HUES64 (cell line): ENCODE measurements around the gene PTOV1.

Experiments used
- H3K27ac ChIP-seq: 2 replicates; pipeline ENCODE4 v1.7.0; 2013; ENCODE audit warnings: low read depth, low read length, inconsistent platforms
- H3K27me3 ChIP-seq: 2 replicates; pipeline ENCODE4 v1.6.1; 2013; ENCODE audit warnings: mild to moderate bottlenecking, low read length; ENCODE audit not compliant: insufficient read depth
- H3K36me3 ChIP-seq: 2 replicates; pipeline ENCODE4 v1.6.1; 2013; ENCODE audit warnings: mild to moderate bottlenecking, low read length; ENCODE audit not compliant: insufficient read depth
- H3K4me1 ChIP-seq: 2 replicates; pipeline ENCODE4 v1.6.1; 2013; ENCODE audit warnings: mild to moderate bottlenecking, low read length, moderate library complexity; ENCODE audit not compliant: insufficient read depth
- H3K4me3 ChIP-seq: 2 replicates; pipeline ENCODE4 v1.5.1; 2013; ENCODE audit warnings: mild to moderate bottlenecking, low read length, moderate library complexity
- H3K9ac ChIP-seq: 2 replicates; pipeline ENCODE4 v1.6.1; 2013; ENCODE audit warnings: mild to moderate bottlenecking, low read depth, low read length
- H3K9me3 ChIP-seq: 2 replicates; pipeline ENCODE4 v1.6.1; 2013; ENCODE audit warnings: low read depth, low read length; ENCODE audit not compliant: insufficient read depth
- WGBS: fragments of 150-250, 120-280 bp; methylation state at CpG from one replicate; pipeline ENCODE4 v1.1.7; 2013; ENCODE audit warnings: missing lambda C conversion rate; 5-methylcytosine and 5-hydroxymethylcytosine counted together

PTOV1 gene

DNA sequence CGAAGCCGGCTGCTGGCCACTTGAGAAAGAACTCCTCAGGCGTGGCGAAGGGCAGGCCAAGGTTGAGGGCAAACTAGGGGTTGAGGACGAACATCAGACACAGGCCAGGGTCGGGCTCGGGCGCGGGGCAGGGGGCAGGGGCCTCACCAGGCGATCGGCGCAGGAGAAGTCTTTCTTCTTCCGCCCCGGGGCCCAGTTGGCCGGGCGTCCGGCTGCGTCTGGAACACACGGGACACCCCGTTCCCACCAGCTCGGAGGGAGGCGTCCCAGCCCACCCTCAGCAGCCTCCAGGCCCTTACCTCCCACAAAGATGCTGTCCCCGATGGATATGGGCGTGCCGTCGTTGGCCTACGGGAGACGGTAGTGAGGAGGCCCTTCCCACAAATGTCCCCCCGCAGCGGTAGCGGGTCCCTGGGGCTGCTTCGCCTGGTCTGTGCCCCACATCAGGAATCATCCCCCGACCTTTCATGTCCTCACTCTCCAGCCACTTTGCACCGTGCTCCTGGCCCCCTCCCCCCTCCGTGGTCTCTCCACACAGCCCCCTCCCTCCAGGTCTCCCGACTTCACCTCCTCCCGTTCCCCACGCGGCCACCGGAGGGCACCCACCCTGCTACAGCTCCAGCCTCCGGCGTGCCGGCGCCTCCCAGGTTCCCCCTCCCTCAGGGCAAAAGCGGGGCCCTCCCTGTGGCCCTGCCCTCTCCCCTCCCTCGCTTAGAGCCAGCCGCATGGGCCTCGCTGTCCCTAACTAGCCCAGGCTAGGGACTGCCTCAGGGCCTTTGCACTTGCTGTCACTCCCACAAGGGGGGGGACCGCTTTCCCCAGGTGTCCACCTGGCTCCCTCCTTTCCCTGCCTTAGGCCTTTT, 11.7 kb downstream of the PTOV1 start:
- H3K4me3 ChIP-seq: no peak overlapping the region
- H3K27me3 ChIP-seq: no peaks in the 10 kb centered on the region
- H3K27ac ChIP-seq: 0 out of 2 replicates have a peak overlapping the region, but pooled peaks have one; percentile 29
- H3K9me3 ChIP-seq: no peaks in the 10 kb centered on the region
- no peak overlapping the region for H3K9ac ChIP-seq
- H3K36me3 ChIP-seq: peaks cover 64% of the 10 kb centered on the region
- H3K4me1 ChIP-seq: 0 out of 2 replicates have a peak, but pooled peaks cover under 1% of the 10 kb centered on the region
- 79% methylated on average over 49 of the region's 49 CpGs for WGBS

DNA sequence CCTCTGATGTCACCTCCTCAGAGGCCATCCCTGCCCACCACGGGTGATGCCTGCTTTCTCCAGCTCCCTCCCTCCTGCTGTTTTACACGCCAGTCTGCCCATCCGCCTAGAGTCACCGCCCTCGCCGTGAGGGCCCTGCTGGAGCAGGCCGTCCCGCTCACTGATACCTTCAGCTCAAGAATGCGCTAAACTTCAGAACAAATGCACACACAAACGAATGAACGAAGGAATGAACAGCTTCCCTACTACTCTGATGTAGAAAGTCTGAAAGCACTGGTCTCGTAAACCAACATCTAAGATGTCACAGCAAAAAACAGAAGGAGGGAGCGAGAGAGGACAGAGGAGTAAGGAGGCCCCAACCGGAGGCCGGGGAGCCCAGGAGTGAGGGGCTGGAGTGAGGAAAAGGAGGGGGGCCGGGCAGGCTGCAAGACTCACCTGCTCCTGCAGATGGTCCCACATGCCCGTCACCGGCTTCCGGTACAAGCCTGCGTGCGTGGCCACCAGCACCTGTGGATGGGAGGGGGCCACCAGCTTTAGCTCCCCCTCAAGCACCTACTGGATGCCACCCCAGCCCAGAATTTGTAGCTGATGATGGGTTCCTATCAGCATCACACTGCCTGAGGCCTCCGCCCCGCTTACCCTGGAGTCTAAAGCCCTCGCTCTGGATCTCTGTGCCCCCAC, 12.4 kb downstream of the PTOV1 start:
- Histone ChIP-seq H3K27me3 (no peaks in the 10 kb centered on the region), H3K36me3 (peaks cover 58% of the 10 kb centered on the region), H3K27ac (no peak overlapping the region), H3K9me3 (no peaks in the 10 kb centered on the region), H3K4me3 (no peak overlapping the region), H3K4me1 (0 out of 2 replicates have a peak, but pooled peaks cover 2% of the 10 kb centered on the region), H3K9ac (no peak overlapping the region)
- 91% methylated on average over 24 of the region's 24 CpGs for WGBS

DNA sequence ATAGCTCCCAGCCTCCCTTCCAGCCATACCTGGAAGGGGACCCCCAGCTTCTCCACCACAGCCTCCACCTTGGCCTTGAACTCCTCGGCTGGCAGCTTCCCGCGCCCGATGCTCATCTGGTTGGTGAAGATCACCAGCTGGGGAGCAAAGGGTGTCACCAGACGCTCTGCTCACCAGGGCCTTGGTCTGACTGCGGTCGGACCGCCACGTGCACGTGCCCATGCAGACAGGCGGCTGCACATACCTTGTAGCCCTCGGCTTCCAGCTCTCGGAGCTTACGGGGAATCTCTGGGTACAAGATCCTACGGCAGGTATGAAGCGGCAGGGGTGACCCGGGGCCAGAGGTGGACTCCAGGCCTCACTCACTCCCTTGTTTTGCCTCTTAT, 13.0 kb downstream of the PTOV1 start:
- H3K4me3 ChIP-seq: no peak overlapping the region
- H3K4me1 ChIP-seq: 0 out of 2 replicates have a peak, but pooled peaks cover 2% of the 10 kb centered on the region
- H3K27me3 ChIP-seq: no peaks in the 10 kb centered on the region
- peaks cover 53% of the 10 kb centered on the region for H3K36me3 ChIP-seq
- no peaks in the 10 kb centered on the region for H3K9me3 ChIP-seq
- H3K9ac ChIP-seq: no peak overlapping the region
- 96% methylated on average over 17 of the region's 17 CpGs for WGBS
- H3K27ac ChIP-seq: no peak overlapping the region

DNA sequence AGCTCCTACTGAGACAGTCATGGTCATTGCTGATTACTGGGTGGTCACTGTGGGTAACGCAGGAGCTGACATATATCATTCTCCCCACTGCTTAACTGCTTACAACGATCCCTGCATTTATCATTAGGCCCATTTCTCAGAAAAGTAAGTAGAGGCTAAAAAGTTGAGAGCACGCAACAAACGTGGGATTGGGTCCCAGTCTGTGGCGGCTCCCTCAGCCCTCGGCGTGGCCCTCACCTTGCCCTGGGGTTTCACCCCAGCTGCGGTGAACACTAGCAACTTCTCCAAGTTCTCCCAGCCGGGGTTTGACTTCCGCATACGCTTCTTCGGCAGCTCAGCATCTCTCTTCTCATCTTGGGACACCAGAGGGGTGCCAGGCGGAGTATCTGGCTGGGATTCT, 13.9 kb downstream of the PTOV1 start:
- 95% methylated on average over 13 of the region's 13 CpGs for WGBS
- 0 out of 2 replicates have a peak, but pooled peaks cover 2% of the 10 kb centered on the region for H3K4me1 ChIP-seq
- H3K36me3 ChIP-seq: peaks cover 46% of the 10 kb centered on the region
- H3K9me3 ChIP-seq: no peaks in the 10 kb centered on the region
- no peak overlapping the region for H3K9ac ChIP-seq
- H3K27ac ChIP-seq: no peak overlapping the region
- no peaks in the 10 kb centered on the region for H3K27me3 ChIP-seq
- no peak overlapping the region for H3K4me3 ChIP-seq

DNA sequence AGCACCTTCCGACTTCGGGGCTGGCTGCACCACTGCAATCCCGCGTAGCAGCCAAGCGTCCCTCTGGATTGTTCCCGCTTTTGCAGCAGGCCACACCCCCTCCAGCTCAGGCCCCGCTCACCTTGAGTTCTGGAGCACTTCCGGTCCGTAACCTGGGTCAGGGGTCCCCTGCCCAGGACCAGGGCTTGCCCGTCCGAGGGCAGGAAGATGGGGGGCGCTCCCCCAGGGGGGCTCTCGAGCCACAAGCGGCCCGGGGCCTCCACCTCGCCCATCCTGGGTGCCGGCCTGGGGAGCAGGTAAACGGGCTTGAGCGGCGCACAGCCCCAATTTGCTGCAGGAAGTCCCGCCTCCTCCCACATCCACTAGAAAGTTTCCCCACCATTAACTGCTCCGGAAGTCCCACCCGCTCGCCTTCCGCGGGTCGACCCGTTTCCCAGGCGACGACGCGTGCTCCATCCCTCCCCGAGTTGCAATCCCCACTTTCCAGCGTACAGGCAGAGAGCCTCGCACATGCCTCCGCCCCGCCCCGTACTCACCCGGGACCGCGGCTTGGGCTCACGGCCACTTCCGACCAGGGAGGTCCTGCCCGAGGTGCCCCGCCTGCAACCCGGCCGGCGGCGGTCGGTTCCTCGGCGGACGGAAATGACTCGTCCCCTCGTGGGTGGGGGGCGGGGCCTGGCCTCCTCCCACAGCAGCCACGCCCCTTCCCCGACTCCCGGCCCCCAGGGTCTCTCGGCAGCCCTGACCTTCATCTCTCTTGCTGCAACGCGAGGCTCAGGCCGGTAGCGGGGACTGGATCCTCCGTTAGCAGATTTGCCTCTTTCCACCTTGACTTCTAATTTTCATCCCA, 16.2 kb downstream of the PTOV1 start, which contains the start of gene PNKP:
TSS of gene PNKP (minus strand) at position 644 of the 850 bp plus-strand sequence. CDS start at position 272, 372 bp downstream.
- Histone ChIP-seq H3K27me3 (no peaks in the 10 kb centered on the region), H3K9me3 (no peaks in the 10 kb centered on the region), H3K9ac (peak within 1 kb of the TSS; percentile 80), H3K36me3 (peaks cover 29% of the 10 kb centered on the region), H3K4me1 (peaks cover 6% of the 10 kb centered on the region; the same call in 1 of the 2 replicates), H3K27ac (peak within 1 kb of the TSS; percentile 92), H3K4me3 (peak within 1 kb of the TSS; percentile 87)
- under 1% methylated on average over 65 of the region's 65 CpGs for WGBS

DNA sequence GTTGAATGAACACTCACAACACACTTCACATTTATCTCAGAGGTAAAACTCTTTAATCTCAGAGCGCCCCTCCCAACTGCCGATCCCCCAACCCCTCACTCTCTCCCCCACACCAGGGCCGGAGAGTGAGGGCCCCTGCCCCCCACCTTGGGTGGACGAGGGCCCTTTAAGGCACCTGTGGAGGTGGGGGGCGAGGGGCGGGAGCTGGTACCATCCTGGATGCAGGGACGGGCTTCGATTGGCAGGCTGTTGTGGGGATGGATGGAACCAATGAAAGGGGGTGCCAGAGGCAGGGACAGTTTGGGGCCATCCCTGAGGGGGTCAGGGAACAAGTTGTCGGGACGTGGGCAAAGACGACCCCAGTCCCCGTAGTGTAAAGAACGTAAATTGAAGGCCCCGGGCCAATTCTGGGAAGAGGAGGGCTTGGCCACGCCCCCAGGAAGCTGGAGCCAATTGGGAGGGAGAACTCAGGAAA, 18.1 kb downstream of the PTOV1 start:
- H3K9ac ChIP-seq: no peak overlapping the region

DNA sequence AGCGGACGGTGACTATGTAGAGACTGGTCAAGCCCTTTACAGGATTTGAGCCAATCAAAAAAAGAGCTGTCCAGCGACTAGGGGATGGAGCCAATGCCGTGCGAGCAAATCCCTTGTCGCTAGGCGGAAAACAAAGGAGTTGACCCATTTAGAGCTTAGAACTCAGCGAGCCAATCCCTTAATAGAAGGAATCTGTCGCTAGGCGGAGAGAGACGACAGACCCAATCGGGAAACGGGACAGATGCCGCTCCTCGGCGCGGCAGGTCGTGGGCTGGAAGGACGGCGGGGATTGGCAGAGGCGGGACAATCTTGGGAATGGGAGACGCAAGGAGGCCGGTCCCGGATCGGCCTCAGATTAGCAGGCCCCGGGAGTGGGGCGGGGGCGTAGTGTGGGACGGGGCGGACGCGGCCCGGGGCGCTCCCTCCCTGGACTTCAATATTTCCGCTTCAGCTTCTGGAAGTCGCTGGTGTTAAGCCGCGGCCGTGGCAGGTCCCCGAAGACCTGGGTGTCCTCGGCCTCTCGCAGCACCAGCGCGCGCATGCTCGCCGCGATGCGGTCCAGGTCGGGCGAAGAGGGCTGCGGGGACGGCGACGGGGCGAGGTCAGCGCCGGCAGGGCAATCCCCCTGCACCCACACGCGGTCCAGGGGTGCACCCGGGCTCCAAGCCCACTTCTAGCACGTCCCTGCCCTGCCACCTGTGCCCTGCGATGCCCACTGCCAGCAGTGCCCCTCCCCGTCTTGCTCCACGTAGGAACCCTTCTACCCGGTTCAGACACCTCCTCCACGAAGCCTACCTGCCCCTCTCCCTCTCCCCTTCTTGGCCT, 18.7 kb downstream of the PTOV1 start:
- H3K27me3 ChIP-seq: no peaks in the 10 kb centered on the region
- H3K36me3 ChIP-seq: peaks cover 8% of the 10 kb centered on the region
- H3K4me3 ChIP-seq: peak overlapping the region; percentile 58
- no peaks in the 10 kb centered on the region for H3K9me3 ChIP-seq
- H3K27ac ChIP-seq: peak overlapping the region; percentile 73
- WGBS: 3% methylated on average over 67 of the region's 67 CpGs
- peaks cover 6% of the 10 kb centered on the region; the same call in 1 of the 2 replicates for H3K4me1 ChIP-seq
- H3K9ac ChIP-seq: peak overlapping the region; percentile 64

More for the DNA sequence above, 18.1 kb downstream of the PTOV1 start:
- Histone ChIP-seq H3K27ac (peak overlapping the region; percentile 21; the same call in 1 of the 2 replicates), H3K4me1 (peaks cover 6% of the 10 kb centered on the region; the same call in 1 of the 2 replicates), H3K27me3 (no peaks in the 10 kb centered on the region), H3K9me3 (no peaks in the 10 kb centered on the region), H3K4me3 (peak overlapping the region; percentile 53), H3K36me3 (peaks cover 15% of the 10 kb centered on the region)
- 11% methylated on average over 15 of the region's 15 CpGs for WGBS

DNA sequence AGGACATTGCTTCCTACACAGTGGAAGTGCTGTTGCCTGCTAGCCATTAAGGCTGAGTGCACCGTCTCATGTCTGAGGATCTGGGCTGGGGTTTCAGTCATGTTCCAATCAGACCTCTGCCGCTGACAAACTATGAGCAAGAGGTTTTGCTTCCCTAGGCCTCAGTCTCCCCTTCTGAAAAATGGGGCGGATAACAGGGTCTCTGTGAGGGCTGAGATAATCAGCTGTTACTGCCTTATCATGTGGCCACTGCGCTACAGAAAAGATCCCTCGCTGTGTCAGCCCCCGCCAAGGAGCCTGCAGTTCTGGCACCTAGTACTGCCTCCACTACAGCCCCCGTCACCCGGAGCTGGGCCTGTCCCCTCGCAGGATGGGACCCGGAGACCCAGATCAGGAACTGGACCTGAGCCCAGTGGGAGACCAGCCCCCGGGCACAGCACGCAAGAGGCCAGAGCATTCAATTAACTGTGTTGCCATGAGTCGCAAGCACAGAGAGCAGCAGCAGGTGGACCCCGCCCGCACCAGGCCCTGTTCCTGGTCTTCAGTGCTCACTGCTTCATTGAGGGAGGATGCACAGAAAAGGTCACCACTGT, 19.4 kb downstream of the PTOV1 start:
- WGBS: 89% methylated on average over 15 of the region's 15 CpGs
- peak overlapping the region; percentile 64 for H3K9ac ChIP-seq
- H3K27ac ChIP-seq: peak overlapping the region; percentile 73; the same call in 1 of the 2 replicates
- H3K9me3 ChIP-seq: no peaks in the 10 kb centered on the region
- peaks cover 8% of the 10 kb centered on the region; the same call in 1 of the 2 replicates for H3K4me1 ChIP-seq
- H3K4me3 ChIP-seq: peak overlapping the region; percentile 58
- no peaks in the 10 kb centered on the region for H3K27me3 ChIP-seq
- peaks cover 4% of the 10 kb centered on the region; the same call in 1 of the 2 replicates for H3K36me3 ChIP-seq

DNA sequence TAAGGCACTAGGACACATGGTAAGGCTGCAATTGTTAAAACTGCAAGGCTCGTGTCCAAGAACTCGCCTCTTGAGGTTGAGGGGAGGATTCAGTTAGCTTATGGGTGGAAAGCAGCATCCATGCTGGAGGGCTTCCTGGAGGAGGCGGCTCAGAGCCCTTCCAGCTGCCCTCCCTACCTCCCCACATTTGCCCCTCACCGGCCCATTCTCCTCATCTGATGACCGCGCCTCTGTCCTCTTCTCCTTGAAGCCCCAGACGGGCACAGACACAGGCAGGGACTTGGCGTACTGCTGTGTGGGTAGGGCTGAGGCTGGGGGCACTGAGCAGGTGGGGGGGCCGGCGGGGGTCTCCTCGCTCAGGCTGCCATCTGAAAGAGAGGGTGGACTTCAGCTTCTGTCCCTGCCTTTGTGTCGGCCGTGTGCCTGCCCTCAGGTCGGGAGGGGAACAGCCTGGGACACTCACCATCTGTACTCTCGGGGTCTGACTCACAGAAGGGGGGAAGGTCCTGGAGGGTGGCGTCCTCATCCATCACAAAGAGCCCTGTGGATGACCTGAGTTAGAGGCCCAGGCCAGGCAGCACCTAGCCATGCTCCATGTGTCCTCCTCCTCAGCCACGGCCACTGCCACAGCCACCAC, 20.5 kb downstream of the PTOV1 start:
- Histone ChIP-seq H3K9ac (no peak overlapping the region), H3K9me3 (no peaks in the 10 kb centered on the region), H3K27ac (no peak overlapping the region), H3K36me3 (peaks cover 4% of the 10 kb centered on the region; the same call in 1 of the 2 replicates), H3K27me3 (no peaks in the 10 kb centered on the region), H3K4me1 (peaks cover 11% of the 10 kb centered on the region; the same call in 1 of the 2 replicates), H3K4me3 (no peak overlapping the region)
- 94% methylated on average over 17 of the region's 17 CpGs for WGBS
